Testis (tissue), 3 donors: ENCODE results near the gene VAT1. TPM values are rescaled to one million over a fixed set of nuclear protein-coding genes. Genes with fewer than 3 reads are reported as not detected.

ENCODE experiments used
- DNase-seq: peaks from one replicate; pipeline ENCODE4 v3.0.0-alpha.2; 2019
- H3K27ac ChIP-seq, 2 donors: fragments of 200-600 bp; sonication (generic); one replicate each; pipeline ENCODE4 v1.5.1; 2019
- H3K27me3 ChIP-seq: fragments of 200-600 bp; sonication (generic); one replicate; pipeline ENCODE4 v1.5.1; 2019
- H3K36me3 ChIP-seq: fragments of 200-600 bp; sonication (generic); one replicate; pipeline ENCODE4 v1.5.1; 2017; ENCODE audit warnings: low read depth; ENCODE audit errors: missing control alignments
- H3K4me1 ChIP-seq: fragments of 200-600 bp; sonication (generic); one replicate; pipeline ENCODE4 v1.5.1; 2019
- H3K4me3 ChIP-seq, 2 donors: fragments of 200-600 bp; sonication (generic); one replicate each; pipeline ENCODE4 v1.5.1; 2017 to 2019
- H3K9me3 ChIP-seq: fragments of 200-600 bp; sonication (generic); one replicate; pipeline ENCODE4 v1.5.1; 2017
- POLR2A ChIP-seq: fragments of 450-650 bp; IDR thresholded peaks from one replicate; pipeline ENCODE4 v1.6.1; 2017; ENCODE audit warnings: antibody characterized with exemption, mild to moderate bottlenecking, moderate library complexity
- WGBS, 2 donors: methylation state at CpG; one replicate each; pipeline ENCODE4 v1.1.5; 2018; 5-methylcytosine and 5-hydroxymethylcytosine counted together
- intact Hi-C: fragments of 100-400 bp; cut with DNase I; formaldehyde crosslinking; loops from one replicate; pipeline ENCODE4 v1.15.1; 2023; ENCODE audit warnings: low total_unique reads
- polyA plus RNA-seq: library from polyadenylated mRNA; stranded (reverse); fragments of 350-450 nt; fragmentation: Illumina TruSeq; extraction: RNeasy Lipid Tissue Mini Kit (QIAGEN cat#74804); gene quantifications from one replicate; pipeline ENCODE4 v1.2.3, GENCODE V29; 2014; ENCODE audit warnings: low read depth, low replicate concordance; ENCODE audit not compliant: insufficient read depth
- total RNA-seq, 2 donors: library from RNA; depleted of rRNA; stranded (reverse); fragments of >200 nt; gene quantifications; one replicate each; pipeline ENCODE4 v1.2.3, GENCODE V29; 2016
- TF ChIP-seq, protein P1 (sequence below), 3 experiments: fragments of 450-650 bp in 2 of 3; fragments of 200-600 bp in 1 of 3; sonication (generic) in 1 of 3; IDR thresholded peaks; one replicate each; pipeline ENCODE4 v1.5.1; 2016 to 2019; ENCODE audit warnings: antibody characterized with exemption in 3 of 3, mild to moderate bottlenecking in 2 of 3, moderate library complexity in 1 of 3

The VAT1 gene
- total and polyA plus RNA-seq, 3 donors from 2014 or later, result 201 to 277 (median 204) TPM

DNA sequence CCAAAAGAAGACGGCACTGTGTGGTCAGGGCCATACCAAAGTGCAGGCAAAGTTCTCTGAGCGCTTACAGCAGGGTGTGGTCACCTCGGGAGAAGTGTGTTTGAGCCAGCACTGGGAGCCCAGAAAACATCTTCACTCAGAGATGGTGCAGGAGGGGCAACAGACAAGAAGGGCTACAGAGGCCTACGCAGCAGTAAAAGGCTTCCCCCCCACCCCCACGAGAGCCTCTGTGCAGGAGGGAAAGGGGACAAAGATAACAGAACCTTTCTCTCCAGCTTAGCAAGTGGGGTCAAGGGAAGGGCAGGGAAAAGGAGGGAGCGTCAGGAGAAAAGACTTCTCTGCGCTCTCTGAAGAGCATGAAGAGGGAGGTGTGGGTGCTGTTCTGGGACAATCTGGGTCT, 2.8 kb downstream of the VAT1 start:
- H3K4me1 ChIP-seq, result peaks cover 44% of the 10 kb centered on the region
- DNase-seq, result peak; percentile 65
- peak overlapping the region in 1 of 2 donors; percentile 94 for H3K27ac ChIP-seq
- 19 to 26% methylated on average over 7 of the region's 7 CpGs for WGBS, 2 donors
- intact Hi-C loops, result no loop called here
- TF ChIP-seq POLR2A, result no peak
- TF ChIP-seq, protein P1, sequence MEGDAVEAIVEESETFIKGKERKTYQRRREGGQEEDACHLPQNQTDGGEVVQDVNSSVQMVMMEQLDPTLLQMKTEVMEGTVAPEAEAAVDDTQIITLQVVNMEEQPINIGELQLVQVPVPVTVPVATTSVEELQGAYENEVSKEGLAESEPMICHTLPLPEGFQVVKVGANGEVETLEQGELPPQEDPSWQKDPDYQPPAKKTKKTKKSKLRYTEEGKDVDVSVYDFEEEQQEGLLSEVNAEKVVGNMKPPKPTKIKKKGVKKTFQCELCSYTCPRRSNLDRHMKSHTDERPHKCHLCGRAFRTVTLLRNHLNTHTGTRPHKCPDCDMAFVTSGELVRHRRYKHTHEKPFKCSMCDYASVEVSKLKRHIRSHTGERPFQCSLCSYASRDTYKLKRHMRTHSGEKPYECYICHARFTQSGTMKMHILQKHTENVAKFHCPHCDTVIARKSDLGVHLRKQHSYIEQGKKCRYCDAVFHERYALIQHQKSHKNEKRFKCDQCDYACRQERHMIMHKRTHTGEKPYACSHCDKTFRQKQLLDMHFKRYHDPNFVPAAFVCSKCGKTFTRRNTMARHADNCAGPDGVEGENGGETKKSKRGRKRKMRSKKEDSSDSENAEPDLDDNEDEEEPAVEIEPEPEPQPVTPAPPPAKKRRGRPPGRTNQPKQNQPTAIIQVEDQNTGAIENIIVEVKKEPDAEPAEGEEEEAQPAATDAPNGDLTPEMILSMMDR (IDR thresholded peaks at IDR 0.05), result no peak
- no peak overlapping the region for H3K4me3 ChIP-seq
- H3K9me3 ChIP-seq, result no peaks in the 10 kb centered on the region
- H3K27me3 ChIP-seq, result no peaks in the 10 kb centered on the region
- no peaks in the 10 kb centered on the region for H3K36me3 ChIP-seq

DNA sequence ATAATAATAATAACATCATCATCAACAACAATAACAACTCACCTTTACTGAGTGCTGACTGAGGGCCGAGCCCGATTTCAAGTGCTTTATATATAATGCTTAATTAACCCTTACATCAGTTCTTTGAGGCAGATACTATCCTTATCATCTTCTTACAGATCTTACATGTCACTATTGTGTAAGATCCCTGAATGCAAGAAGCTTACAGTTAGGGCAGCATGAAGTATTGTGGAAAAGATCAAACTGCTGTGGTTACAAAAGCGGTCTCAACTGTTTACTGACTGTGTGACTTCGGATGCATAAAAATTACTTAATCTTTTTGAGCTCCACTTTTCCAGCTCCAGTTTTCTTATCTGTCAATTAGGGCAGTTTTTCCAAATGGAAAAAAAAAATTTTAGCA, 3.3 kb downstream of the VAT1 start:
- 47 to 71% methylated on average over 4 of the region's 4 CpGs for WGBS, 2 donors
- Histone ChIP-seq H3K4me1 (peaks cover 49% of the 10 kb centered on the region), H3K9me3 (no peaks in the 10 kb centered on the region), H3K4me3 (no peak overlapping the region), H3K27me3 (no peaks in the 10 kb centered on the region), H3K36me3 (no peaks in the 10 kb centered on the region), H3K27ac (peak overlapping the region in 1 of 2 donors; percentile 94)
- intact Hi-C loops, result no loop called here
- no peak for DNase-seq
- TF ChIP-seq POLR2A, result no peak

DNA sequence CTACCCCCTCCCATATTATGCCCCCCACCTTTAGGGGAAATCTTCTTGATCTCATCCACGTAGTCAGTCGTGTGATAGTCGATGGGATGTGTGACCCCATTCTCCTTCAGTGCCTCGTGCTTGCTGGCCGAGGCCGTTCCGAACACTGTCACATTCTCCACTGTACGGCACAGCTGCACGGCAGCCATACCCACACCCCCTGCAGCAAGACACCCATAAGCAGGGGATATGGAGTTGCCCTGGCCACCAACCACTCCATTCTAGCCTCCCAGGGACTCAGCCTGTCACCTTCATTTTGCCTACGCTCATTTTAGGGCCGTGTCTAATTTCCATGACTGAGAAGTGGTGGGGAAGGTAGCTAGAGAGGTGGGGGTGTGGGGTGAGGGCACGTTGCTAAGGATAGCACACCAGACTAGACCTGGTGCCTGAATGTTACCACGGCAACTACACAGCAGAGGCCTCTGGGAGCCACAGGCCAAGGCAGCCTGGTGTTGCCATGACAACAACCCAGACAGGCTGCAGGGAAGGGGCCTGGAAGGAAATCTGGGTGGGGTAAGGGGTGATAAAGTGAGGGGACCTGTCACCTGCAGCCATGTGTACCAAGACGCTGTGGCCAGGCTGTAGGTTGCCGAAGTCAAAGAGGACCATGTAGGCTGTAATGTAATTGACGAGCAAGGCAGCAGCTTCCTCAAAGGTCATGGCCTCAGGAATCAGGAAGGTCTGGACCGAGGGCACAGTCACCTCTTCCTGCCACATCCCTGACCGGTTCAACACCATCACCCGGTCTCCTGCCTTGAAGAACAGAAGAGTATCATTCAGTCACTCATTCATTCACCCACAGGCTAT, 4.0 kb downstream of the VAT1 start:
- H3K9me3 ChIP-seq, result no peaks in the 10 kb centered on the region
- H3K36me3 ChIP-seq, result no peaks in the 10 kb centered on the region
- WGBS, 2 donors, result 70 to 71% methylated on average over 19 of the region's 19 CpGs
- no peak for TF ChIP-seq POLR2A
- TF ChIP-seq, protein P1 (IDR thresholded peaks at IDR 0.05), result no peak
- peak overlapping the region in 1 of 2 donors; percentile 94 for H3K27ac ChIP-seq
- intact Hi-C loops, result no loop called here
- H3K4me3 ChIP-seq, result no peak overlapping the region
- DNase-seq, result no peak
- H3K4me1 ChIP-seq, result peaks cover 51% of the 10 kb centered on the region
- H3K27me3 ChIP-seq, result no peaks in the 10 kb centered on the region

DNA sequence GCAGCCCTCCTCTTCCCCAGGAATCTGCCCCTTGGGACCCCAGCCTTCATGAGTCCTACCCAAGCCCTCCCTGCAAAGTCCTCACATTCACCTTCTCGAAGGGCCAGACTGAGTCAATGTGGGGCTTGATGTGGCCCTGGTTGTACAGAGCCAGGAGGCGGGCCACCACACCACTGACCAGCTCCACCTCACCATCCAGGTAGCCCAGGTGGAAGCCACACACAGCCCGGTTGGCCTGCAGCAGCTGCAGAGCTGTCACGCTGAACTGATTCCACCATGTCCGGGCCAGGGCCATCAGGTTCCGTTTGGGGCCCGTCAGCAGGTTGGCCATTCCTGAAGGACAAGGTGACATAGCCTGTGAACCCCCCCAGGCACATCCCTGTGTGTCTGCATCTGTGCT, 6.0 kb downstream of the VAT1 start:
- 70 to 93% methylated on average over 2 to 7 of the region's 7 CpGs for WGBS, 2 donors
- TF ChIP-seq, protein P1 (IDR thresholded peaks at IDR 0.05), result no peak
- TF ChIP-seq POLR2A, result no peak
- Histone ChIP-seq H3K27ac (peak overlapping the region in 1 of 2 donors; percentile 65), H3K9me3 (no peaks in the 10 kb centered on the region), H3K4me1 (peaks cover 57% of the 10 kb centered on the region), H3K27me3 (no peaks in the 10 kb centered on the region), H3K4me3 (no peak overlapping the region), H3K36me3 (no peaks in the 10 kb centered on the region)
- DNase-seq, result no peak
- intact Hi-C loops, result no loop called here

DNA sequence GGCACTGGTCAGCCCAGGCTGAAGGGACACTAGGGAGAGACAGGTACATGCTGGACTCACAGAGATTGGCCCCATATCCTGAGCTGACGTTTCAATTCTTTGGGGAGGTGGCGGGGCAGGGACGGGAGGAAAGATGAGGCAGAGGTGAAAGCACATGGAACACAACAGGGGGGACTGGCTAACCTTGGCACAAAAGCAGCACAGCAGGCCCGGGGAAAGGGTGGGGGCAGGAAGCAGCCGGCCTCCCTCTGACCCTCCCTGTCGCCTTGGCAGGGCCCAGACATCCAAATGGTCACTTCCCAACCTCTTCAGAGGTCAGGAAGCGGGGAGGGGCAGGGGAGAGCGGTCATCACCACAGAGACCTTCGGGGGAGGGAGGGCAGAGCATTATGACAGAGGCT, 6.6 kb downstream of the VAT1 start:
- no peaks in the 10 kb centered on the region for H3K36me3 ChIP-seq
- intact Hi-C loops, result no loop called here

More for the DNA sequence above, 6.6 kb downstream of the VAT1 start:
- Histone ChIP-seq H3K4me3 (no peak overlapping the region), H3K27me3 (no peaks in the 10 kb centered on the region), H3K4me1 (peaks cover 63% of the 10 kb centered on the region), H3K9me3 (no peaks in the 10 kb centered on the region), H3K27ac (peak overlapping the region; percentile 18 to 65)
- DNase-seq, result no peak
- 33 to 49% methylated on average over 9 of the region's 9 CpGs for WGBS, 2 donors
- TF ChIP-seq, protein P1 (IDR thresholded peaks at IDR 0.05), result no peak
- TF ChIP-seq POLR2A, result no peak
